ENCODE data around the gene NRF1. TPM values are rescaled to one million over a fixed set of nuclear protein-coding genes. Genes with fewer than 3 reads are reported as not detected.

Gene NRF1
- total and polyA plus RNA-seq, 10 donors = 6.7 to 27.9 (median 20.9) TPM

- H3K4me1 ChIP-seq = peaks cover 58 to 84% (median 79%) of the 10 kb centered on the region in 6 donors
- intact Hi-C loops (cut with DNase I; ENCODE audit: low total_unique reads) = no loop called here
- peaks cover 33 to 99% (median 93%) of the 10 kb centered on the region in 7 donors for H3K27me3 ChIP-seq (replicated peaks in 1 of 7)
- peak; percentile 76 for DNase-seq
- TF ChIP-seq, protein P1, sequence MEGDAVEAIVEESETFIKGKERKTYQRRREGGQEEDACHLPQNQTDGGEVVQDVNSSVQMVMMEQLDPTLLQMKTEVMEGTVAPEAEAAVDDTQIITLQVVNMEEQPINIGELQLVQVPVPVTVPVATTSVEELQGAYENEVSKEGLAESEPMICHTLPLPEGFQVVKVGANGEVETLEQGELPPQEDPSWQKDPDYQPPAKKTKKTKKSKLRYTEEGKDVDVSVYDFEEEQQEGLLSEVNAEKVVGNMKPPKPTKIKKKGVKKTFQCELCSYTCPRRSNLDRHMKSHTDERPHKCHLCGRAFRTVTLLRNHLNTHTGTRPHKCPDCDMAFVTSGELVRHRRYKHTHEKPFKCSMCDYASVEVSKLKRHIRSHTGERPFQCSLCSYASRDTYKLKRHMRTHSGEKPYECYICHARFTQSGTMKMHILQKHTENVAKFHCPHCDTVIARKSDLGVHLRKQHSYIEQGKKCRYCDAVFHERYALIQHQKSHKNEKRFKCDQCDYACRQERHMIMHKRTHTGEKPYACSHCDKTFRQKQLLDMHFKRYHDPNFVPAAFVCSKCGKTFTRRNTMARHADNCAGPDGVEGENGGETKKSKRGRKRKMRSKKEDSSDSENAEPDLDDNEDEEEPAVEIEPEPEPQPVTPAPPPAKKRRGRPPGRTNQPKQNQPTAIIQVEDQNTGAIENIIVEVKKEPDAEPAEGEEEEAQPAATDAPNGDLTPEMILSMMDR (IDR thresholded peaks at IDR 0.05 in 8 of 11, conservative IDR thresholded peaks at IDR 0.05 in 3 of 11) = no peak
- peak in 2 of 3 donors; percentile 27 to 62 for TF ChIP-seq POLR2AphosphoS5 (IDR thresholded peaks at IDR 0.05)
- no peak overlapping the region for H3K27ac ChIP-seq
- WGBS, 5 donors = 4 to 11% (median 7%) methylated on average over 30 to 42 of the region's 42 CpGs
- H3K9me3 ChIP-seq = no peaks in the 10 kb centered on the region
- peak overlapping the region in 1 of 8 donors; percentile 78 for H3K4me3 ChIP-seq
- no peaks in the 10 kb centered on the region for H3K36me3 ChIP-seq
Measured at GRCh38 chr7:129782818-129783583, 171.5 kb downstream of the NRF1 start.

GRCh38 chr7:129783584-129783919 lies 172.0 kb downstream of the NRF1 start:
- DNase-seq = no peak
- Histone ChIP-seq H3K27me3 (replicated peaks in 1 of 7) (peaks cover 33 to 97% (median 88%) of the 10 kb centered on the region in 7 donors), H3K4me3 (peak overlapping the region in 1 of 8 donors; percentile 78), H3K27ac (no peak overlapping the region), H3K9me3 (no peaks in the 10 kb centered on the region), H3K36me3 (no peaks in the 10 kb centered on the region), H3K4me1 (peaks cover 56 to 78% (median 75%) of the 10 kb centered on the region in 6 donors)
- intact Hi-C loops (cut with DNase I; ENCODE audit: low total_unique reads) = no loop called here
- TF ChIP-seq, protein P1 (IDR thresholded peaks at IDR 0.05 in 8 of 11, conservative IDR thresholded peaks at IDR 0.05 in 3 of 11) = no peak
- TF ChIP-seq POLR2AphosphoS5 (IDR thresholded peaks at IDR 0.05) (no peak), POLR2A (IDR thresholded peaks at IDR 0.05) (no peak)
- 14 to 17% (median 16%) methylated on average over 10 of the region's 10 CpGs for WGBS, 5 donors

- peak overlapping the region in 2 of 8 donors; percentile 5 to 58 for H3K4me3 ChIP-seq
- no peak overlapping the region for H3K27ac ChIP-seq
- H3K36me3 ChIP-seq = no peaks in the 10 kb centered on the region
- peak; percentile 64 for DNase-seq
- H3K27me3 ChIP-seq (replicated peaks in 1 of 7) = peaks cover 24 to 97% (median 79%) of the 10 kb centered on the region in 7 donors
- no peak for TF ChIP-seq POLR2AphosphoS5 (IDR thresholded peaks at IDR 0.05)
- TF ChIP-seq, protein P1 (IDR thresholded peaks at IDR 0.05 in 8 of 11, conservative IDR thresholded peaks at IDR 0.05 in 3 of 11) = no peak
- TF ChIP-seq POLR2A (IDR thresholded peaks at IDR 0.05) = no peak
- peaks cover 47 to 69% (median 66%) of the 10 kb centered on the region in 6 donors for H3K4me1 ChIP-seq
- WGBS, 5 donors = 16 to 23% (median 20%) methylated on average over 25 of the region's 25 CpGs
- H3K9me3 ChIP-seq = no peaks in the 10 kb centered on the region
- intact Hi-C loops (cut with DNase I; ENCODE audit: low total_unique reads) = no loop called here
Measured at GRCh38 chr7:129784437-129784782, 172.9 kb downstream of the NRF1 start.
